Esophagus muscularis mucosa (tissue), 4 donors: Measurements from ENCODE around the gene UBE2G2. TPM values are rescaled to one million over a fixed set of nuclear protein-coding genes. Genes with fewer than 3 reads are reported as not detected.
A peak's percentile ranks its signal among the peaks of the same experiment; 100 is the strongest.

Experiments
- DNase-seq: peaks from one replicate; pipeline ENCODE4 v3.0.0-alpha.2; 2017; ENCODE audit errors: extremely low spot score
- H3K27ac ChIP-seq, 4 donors: fragments of 200-600 bp; sonication (generic); replicated peaks in 1 of 4; 1 replicate in 3 of 4; 2 replicates in 1 of 4; pipeline ENCODE4 v1.5.1; 2016 to 2019; ENCODE audit warnings: mild to moderate bottlenecking in 1 of 4
- H3K27me3 ChIP-seq, 4 donors: fragments of 200-600 bp; sonication (generic); one replicate each; pipeline versions ENCODE4 v1.5.1 to v1.6.0; 2016 to 2019
- H3K36me3 ChIP-seq, 4 donors: fragments of 200-600 bp; sonication (generic); one replicate each; pipeline ENCODE4 v1.5.1; 2016 to 2019
- H3K4me1 ChIP-seq, 4 donors: fragments of 200-600 bp; sonication (generic); one replicate each; pipeline ENCODE4 v1.5.1; 2016 to 2019
- H3K4me3 ChIP-seq, 4 donors: fragments of 200-600 bp; sonication (generic); 1 replicate in 2 of 4; 2 replicates in 2 of 4; pipeline ENCODE4 v1.5.1; 2016 to 2019; ENCODE audit warnings: mild to moderate bottlenecking in 4 of 4, moderate library complexity in 1 of 4
- H3K9me3 ChIP-seq, 4 donors: fragments of 200-600 bp; sonication (generic); 1 replicate in 3 of 4; 2 replicates in 1 of 4; pipeline ENCODE4 v1.5.1; 2016 to 2019
- EP300 ChIP-seq: sonication (generic); formaldehyde crosslinking; IDR thresholded peaks from one replicate; pipeline ENCODE4 v1.6.1; 2017; ENCODE audit warnings: antibody characterized with exemption
- POLR2A ChIP-seq: fragments of 450-650 bp; IDR thresholded peaks from one replicate; pipeline ENCODE4 v1.6.1; 2017; ENCODE audit warnings: antibody characterized with exemption, moderate library complexity, mild to moderate bottlenecking, low read depth
- POLR2AphosphoS5 ChIP-seq, 2 donors: sonication (generic); formaldehyde crosslinking; IDR thresholded peaks; one replicate each; pipeline ENCODE4 v1.6.1; 2017; ENCODE audit warnings: antibody characterized with exemption in 2 of 2
- WGBS: methylation state at CpG from one replicate; pipeline ENCODE4 v1.1.5; 2018; 5-methylcytosine and 5-hydroxymethylcytosine counted together
- intact Hi-C: fragments of 100-400 bp; cut with DNase I; formaldehyde crosslinking; loops from one replicate; pipeline ENCODE4 v1.15.1; 2023
- total RNA-seq, 4 donors: library from RNA; depleted of rRNA; stranded (reverse); fragments of >200 nt; gene quantifications; one replicate each; pipeline versions ENCODE4 v1.1.0 to v1.2.1, GENCODE V29; 2016
- TF ChIP-seq, protein P1 (sequence below), 3 experiments: fragments of 200-600 bp in 2 of 3; fragments of 450-650 bp in 1 of 3; sonication (generic) in 2 of 3; IDR thresholded peaks; one replicate each; pipeline ENCODE4 v1.5.1; 2017 to 2019; ENCODE audit warnings: antibody characterized with exemption in 3 of 3, mild to moderate bottlenecking in 2 of 3, moderate library complexity in 1 of 3

The UBE2G2 gene
- total RNA-seq, 4 donors from 2014 or later: 74.4 to 174 (median 81.7) TPM

GRCh38 chr21:44845418-44846223, 44.0 kb upstream of the UBE2G2 start:
- Histone ChIP-seq H3K36me3 (peaks cover 21 to 29% (median 25%) of the 10 kb centered on the region in 4 donors), H3K27me3 (peaks cover 0 to 42% (median 3%) of the 10 kb centered on the region in 4 donors), H3K27ac (peak overlapping the region in 2 of 4 donors; percentile 5 to 44), H3K4me3 (peak overlapping the region; percentile 42 to 54 (median 46)), H3K9me3 (no peaks in the 10 kb centered on the region), H3K4me1 (peaks cover 21 to 28% (median 23%) of the 10 kb centered on the region in 4 donors)
- 15% methylated on average over 9 of the region's 34 CpGs for WGBS
- intact Hi-C loops: no loop called here
- peak; percentile 92 for DNase-seq
- TF ChIP-seq EP300: no peak
- peak in 1 of 2 donors; percentile 34 for TF ChIP-seq POLR2AphosphoS5 (IDR thresholded peaks at IDR 0.05)
- TF ChIP-seq, protein P1, sequence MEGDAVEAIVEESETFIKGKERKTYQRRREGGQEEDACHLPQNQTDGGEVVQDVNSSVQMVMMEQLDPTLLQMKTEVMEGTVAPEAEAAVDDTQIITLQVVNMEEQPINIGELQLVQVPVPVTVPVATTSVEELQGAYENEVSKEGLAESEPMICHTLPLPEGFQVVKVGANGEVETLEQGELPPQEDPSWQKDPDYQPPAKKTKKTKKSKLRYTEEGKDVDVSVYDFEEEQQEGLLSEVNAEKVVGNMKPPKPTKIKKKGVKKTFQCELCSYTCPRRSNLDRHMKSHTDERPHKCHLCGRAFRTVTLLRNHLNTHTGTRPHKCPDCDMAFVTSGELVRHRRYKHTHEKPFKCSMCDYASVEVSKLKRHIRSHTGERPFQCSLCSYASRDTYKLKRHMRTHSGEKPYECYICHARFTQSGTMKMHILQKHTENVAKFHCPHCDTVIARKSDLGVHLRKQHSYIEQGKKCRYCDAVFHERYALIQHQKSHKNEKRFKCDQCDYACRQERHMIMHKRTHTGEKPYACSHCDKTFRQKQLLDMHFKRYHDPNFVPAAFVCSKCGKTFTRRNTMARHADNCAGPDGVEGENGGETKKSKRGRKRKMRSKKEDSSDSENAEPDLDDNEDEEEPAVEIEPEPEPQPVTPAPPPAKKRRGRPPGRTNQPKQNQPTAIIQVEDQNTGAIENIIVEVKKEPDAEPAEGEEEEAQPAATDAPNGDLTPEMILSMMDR (IDR thresholded peaks at IDR 0.05): peak; percentile 38 to 42 (median 39)

DNA sequence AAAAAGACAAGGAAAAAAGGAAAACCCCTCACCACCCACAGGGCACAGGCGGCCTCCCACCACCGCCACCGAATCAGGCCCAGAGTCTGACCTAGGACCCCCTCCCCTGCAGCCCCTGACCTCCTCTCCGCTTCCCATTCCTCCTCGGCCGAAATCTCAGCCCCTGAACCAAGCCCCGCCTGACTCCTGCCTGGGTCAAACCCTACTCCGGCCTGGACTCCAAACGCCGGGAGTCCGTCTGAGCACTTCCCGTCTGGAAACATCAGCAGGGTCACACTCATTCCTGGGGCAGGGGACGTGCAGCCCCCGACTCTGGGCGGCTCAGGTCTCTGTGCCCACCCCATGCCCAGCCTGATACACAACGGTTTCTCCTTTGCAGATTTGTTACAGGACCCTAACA, 42.6 kb upstream of the UBE2G2 start:
- WGBS: 66% methylated on average over 14 of the region's 16 CpGs
- intact Hi-C loops: no loop called here
- TF ChIP-seq POLR2AphosphoS5 (IDR thresholded peaks at IDR 0.05): no peak
- no peak for TF ChIP-seq POLR2A
- TF ChIP-seq EP300: no peak
- TF ChIP-seq, protein P1 (IDR thresholded peaks at IDR 0.05): no peak

GRCh38 chr21:44842721-44843445, 41.3 kb upstream of the UBE2G2 start:
- no peaks in the 10 kb centered on the region for H3K9me3 ChIP-seq
- WGBS: 83% methylated on average over 18 of the region's 23 CpGs

More for the DNA sequence above, 42.6 kb upstream of the UBE2G2 start:
- DNase-seq: no peak
- Histone ChIP-seq H3K27me3 (peaks cover 0 to 42% (median 3%) of the 10 kb centered on the region in 4 donors), H3K36me3 (peaks cover 8 to 15% (median 11%) of the 10 kb centered on the region in 4 donors), H3K4me3 (no peak overlapping the region), H3K27ac (no peak overlapping the region), H3K4me1 (peaks cover 21 to 28% (median 23%) of the 10 kb centered on the region in 4 donors), H3K9me3 (no peaks in the 10 kb centered on the region)

GRCh38 chr21:44842087-44842486, 40.5 kb upstream of the UBE2G2 start:
- intact Hi-C loops: no loop called here
- Histone ChIP-seq H3K27ac (no peak overlapping the region), H3K36me3 (no peaks in the 10 kb centered on the region), H3K4me3 (no peak overlapping the region), H3K9me3 (no peaks in the 10 kb centered on the region), H3K27me3 (peaks cover 0 to 42% (median 3%) of the 10 kb centered on the region in 4 donors), H3K4me1 (peaks cover 18 to 22% (median 21%) of the 10 kb centered on the region in 4 donors)
- no peak for DNase-seq
- no peak for TF ChIP-seq POLR2A
- no peak for TF ChIP-seq EP300
- TF ChIP-seq POLR2AphosphoS5 (IDR thresholded peaks at IDR 0.05): no peak
- TF ChIP-seq, protein P1 (IDR thresholded peaks at IDR 0.05): no peak
- 83% methylated on average over 10 of the region's 10 CpGs for WGBS

More at GRCh38 chr21:44842721-44843445, 41.3 kb upstream of the UBE2G2 start:
- Histone ChIP-seq H3K4me3 (no peak overlapping the region), H3K4me1 (peaks cover 21 to 28% (median 23%) of the 10 kb centered on the region in 4 donors), H3K27ac (no peak overlapping the region), H3K27me3 (peaks cover 0 to 42% (median 3%) of the 10 kb centered on the region in 4 donors), H3K36me3 (peaks cover 0 to 2% (median 0%) of the 10 kb centered on the region in 4 donors)
- TF ChIP-seq, protein P1 (IDR thresholded peaks at IDR 0.05): no peak
- TF ChIP-seq POLR2A (no peak), EP300 (no peak), POLR2AphosphoS5 (IDR thresholded peaks at IDR 0.05) (no peak)
- intact Hi-C loops: no loop called here
- DNase-seq: no peak
